Measurements from ENCODE around the gene IFRD2.

DNA sequence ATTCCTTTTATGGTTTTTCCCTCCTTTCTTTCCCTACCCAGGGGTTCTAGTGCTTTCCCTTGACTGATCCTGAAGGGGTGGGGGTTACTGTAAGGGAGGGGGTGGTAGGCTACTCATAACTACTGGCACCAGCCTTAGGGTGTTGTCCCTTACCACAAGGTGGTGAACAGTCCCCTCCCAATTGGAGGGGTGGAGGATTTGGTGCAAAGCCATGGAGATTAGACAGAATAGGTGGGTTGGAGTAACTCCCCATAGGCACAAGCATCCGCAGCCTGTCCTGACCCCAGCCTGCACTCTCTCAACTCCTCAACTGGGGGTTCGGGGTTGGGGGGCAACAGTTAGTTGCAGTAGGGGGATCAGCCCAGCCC lies 32.9 kb upstream of the IFRD2 start:
- TF ChIP-seq, protein P1, sequence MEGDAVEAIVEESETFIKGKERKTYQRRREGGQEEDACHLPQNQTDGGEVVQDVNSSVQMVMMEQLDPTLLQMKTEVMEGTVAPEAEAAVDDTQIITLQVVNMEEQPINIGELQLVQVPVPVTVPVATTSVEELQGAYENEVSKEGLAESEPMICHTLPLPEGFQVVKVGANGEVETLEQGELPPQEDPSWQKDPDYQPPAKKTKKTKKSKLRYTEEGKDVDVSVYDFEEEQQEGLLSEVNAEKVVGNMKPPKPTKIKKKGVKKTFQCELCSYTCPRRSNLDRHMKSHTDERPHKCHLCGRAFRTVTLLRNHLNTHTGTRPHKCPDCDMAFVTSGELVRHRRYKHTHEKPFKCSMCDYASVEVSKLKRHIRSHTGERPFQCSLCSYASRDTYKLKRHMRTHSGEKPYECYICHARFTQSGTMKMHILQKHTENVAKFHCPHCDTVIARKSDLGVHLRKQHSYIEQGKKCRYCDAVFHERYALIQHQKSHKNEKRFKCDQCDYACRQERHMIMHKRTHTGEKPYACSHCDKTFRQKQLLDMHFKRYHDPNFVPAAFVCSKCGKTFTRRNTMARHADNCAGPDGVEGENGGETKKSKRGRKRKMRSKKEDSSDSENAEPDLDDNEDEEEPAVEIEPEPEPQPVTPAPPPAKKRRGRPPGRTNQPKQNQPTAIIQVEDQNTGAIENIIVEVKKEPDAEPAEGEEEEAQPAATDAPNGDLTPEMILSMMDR (conservative IDR thresholded peaks at IDR 0.05; ENCODE audit: low read length): no peak
- TF ChIP-seq EZH2phosphoT487 (IDR thresholded peaks at IDR 0.05; ENCODE audit: borderline replicate concordance): no peak

Measured in Loucy (cell line).